ENCODE measurements around the gene TSPOAP1.

TSPOAP1 gene, protein sequence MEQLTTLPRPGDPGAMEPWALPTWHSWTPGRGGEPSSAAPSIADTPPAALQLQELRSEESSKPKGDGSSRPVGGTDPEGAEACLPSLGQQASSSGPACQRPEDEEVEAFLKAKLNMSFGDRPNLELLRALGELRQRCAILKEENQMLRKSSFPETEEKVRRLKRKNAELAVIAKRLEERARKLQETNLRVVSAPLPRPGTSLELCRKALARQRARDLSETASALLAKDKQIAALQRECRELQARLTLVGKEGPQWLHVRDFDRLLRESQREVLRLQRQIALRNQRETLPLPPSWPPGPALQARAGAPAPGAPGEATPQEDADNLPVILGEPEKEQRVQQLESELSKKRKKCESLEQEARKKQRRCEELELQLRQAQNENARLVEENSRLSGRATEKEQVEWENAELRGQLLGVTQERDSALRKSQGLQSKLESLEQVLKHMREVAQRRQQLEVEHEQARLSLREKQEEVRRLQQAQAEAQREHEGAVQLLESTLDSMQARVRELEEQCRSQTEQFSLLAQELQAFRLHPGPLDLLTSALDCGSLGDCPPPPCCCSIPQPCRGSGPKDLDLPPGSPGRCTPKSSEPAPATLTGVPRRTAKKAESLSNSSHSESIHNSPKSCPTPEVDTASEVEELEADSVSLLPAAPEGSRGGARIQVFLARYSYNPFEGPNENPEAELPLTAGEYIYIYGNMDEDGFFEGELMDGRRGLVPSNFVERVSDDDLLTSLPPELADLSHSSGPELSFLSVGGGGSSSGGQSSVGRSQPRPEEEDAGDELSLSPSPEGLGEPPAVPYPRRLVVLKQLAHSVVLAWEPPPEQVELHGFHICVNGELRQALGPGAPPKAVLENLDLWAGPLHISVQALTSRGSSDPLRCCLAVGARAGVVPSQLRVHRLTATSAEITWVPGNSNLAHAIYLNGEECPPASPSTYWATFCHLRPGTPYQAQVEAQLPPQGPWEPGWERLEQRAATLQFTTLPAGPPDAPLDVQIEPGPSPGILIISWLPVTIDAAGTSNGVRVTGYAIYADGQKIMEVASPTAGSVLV (N-terminal part only)

DNA sequence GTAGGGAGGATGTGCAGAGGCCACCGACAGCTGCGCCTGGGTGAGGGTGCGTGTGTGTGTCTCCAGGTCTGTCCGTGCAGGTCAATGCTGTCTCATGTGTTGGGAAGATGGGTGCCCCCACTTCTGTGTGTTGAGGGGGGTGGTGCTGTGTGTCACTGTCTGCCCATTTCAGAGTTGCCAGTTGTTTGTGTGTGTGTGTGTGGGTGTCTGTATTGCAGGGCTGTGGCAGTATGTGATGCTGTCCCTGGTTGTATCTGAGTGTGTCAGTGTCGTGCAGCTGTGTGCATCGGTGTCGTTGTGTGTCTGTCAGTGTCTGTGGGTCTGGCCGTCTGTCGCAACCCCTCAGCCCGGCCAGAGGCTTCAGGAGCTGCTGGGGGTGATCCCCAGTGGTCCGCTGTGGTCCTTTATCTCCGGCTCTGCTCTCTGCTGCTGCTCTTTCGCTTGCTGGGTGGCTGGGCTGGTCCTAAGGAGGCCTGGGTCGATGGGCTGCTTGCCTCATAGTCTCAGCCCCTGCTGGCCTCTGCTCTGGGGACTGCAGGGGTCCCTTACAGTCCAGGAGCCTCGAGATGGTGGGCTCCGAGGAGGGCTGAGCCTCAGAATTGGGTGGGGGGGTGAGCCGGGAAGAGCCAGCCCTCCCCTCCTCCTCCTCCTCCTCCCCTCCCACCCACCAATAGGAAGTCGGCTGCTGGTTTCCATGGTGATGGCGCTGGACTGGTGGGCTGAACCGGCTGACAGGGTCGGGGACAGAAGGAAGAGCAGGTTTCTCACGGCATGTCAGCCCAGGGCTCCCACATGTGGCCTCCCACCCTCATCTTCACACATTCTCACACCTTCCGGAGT lies at the start of gene TSPOAP1:
TSPOAP1 (minus strand) TSS at position 601 of the 840 bp plus-strand sequence. CDS start 875 bp downstream, outside the sequence.
- no peak for FAIRE-seq

DNA sequence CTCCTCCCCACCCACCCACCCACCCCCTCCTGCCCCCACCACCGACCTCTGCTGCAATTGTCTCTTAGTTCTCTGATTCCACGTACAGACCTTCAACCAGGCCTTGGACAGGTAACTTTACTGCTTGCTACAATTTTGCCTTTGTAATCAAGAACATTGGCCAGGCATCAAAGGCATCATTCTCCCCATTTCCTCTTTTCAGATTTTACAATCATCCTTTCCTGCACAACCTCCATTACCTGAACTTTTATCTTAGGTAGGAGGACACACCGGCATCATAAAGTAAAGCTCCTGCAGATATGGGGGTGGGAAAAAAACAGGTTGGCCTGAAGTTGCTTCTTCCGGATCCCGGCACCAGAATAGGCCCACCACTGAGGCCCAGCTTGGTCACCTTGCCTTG lies 49.1 kb upstream of the TSPOAP1 start:
- FAIRE-seq, result no peak

DNA sequence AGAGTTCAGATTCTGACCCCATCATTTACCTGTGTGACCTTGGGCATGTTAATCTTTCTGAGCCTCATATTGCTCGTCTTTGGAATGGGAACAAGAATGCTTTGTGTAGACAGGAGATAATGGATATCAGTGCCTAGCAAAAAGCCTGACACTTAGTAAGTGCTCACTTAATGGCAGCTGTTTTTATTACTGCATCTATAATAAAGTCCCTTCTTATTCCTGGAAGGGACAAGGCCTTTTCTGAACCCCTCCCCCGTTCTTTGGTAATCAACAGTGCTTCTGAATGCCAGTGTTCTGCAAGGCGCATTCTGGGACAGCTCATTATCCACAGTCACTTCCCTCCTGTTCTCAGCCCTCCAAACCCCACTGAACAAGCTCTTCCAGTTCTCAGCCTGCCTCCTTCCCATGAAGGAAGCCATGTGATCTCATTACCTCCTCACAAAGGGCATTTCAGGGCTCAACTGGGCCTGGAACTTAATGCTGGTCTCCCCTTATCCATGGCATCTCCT lies 48.6 kb upstream of the TSPOAP1 start:
- FAIRE-seq, result no peak

DNA sequence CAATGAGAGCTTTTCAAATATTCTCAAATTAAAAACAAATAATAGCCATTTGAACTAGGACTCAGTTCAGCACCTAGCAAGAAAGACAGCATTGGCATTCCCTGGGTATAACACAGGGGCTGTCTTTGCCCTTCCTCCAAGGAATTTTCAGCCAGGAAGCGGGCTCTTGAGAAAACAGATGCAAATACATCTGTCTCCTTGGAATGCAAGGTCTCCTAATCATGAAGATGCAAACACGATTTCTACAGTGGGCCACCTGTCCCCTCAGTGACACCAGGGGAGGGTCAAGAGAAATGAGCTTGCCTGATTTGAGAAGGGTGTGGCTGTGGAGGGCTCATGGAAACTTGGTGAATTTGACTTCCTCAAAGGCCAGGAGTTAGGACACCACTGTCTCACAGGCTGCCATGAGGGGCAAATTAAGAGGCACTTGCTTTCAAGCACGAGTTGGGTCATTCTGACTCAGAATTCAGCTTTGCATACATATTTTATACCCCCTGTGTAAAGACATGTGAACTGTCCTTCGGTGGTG lies 47.9 kb upstream of the TSPOAP1 start:
- FAIRE-seq, result no peak

DNA sequence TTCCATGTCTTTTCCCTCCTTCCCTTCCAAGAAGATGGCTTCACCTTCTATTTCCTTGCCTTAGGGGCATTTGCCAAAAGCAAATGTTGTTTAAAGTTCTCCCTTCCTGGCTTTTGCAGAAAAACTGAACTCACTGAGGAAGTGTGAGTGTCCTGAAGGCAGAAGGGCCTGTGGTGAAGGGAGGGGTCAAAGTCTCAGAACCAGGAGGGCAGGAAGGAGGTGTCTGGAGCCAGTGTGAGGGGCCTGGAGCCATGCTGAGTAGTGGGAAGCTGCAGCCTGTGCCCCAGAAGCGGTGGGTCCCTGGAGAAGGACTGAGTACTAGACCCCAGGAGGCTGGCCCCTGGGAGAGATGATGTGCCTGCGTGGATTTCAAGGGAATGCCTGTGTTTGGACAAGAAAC lies 47.2 kb upstream of the TSPOAP1 start:
- FAIRE-seq, result no peak

DNA sequence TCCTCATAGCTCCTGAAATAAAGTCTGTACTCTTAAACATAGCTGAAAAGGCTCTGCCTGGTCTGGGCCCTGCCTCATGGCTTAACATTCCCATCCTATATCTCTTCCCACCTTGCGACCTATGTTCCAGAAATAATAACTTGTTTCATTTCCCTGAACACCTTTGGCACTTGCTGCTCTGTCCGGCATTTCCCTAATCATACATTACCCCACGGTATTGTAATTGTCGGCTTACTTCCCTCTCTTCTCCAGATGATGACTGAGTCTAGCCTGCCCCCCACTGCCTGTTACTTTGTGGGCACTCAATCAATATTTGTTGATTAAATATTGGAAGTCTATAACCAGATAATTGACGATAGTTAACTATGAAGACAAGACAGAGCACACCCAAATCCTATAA lies 46.7 kb upstream of the TSPOAP1 start:
- FAIRE-seq, result no peak

DNA sequence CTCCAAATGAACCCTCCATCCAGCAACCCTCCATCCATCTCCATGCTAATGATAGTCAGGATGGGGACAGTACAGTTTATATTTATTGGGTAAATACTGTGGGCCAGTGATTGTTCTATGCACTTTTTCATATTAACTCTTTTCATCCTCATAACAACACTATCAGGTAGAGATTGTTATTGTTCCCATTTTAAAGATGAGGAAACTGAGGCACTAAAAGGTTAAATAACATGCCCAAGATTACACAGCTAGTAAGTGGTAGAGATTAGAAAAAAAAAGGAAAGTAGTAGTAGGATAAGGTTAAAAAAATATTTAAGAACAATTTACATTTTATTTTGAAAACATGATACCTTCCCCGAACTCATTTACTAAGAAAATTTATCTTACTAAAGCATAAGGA lies 45.3 kb upstream of the TSPOAP1 start:
- no peak for FAIRE-seq

DNA sequence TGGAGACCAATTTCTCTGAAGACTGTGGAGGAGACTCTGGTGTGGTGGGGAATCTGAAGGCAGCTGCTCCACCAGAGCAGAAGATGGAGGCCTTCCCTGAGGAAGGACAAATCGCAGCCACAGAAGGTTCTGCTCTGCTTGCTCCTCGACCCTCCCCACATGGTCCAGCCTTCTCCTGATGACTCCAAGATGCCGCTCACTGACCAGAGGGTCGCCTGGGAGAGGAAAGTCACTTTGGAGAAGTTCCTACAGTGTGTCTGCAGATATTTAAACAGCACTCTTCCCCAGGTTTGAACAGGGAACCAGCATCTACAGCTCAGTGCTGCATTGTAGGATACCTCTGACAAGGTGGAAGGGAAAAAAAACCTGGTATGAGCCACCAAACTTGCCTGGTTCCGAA lies 44.4 kb upstream of the TSPOAP1 start:
- FAIRE-seq, result no peak

DNA sequence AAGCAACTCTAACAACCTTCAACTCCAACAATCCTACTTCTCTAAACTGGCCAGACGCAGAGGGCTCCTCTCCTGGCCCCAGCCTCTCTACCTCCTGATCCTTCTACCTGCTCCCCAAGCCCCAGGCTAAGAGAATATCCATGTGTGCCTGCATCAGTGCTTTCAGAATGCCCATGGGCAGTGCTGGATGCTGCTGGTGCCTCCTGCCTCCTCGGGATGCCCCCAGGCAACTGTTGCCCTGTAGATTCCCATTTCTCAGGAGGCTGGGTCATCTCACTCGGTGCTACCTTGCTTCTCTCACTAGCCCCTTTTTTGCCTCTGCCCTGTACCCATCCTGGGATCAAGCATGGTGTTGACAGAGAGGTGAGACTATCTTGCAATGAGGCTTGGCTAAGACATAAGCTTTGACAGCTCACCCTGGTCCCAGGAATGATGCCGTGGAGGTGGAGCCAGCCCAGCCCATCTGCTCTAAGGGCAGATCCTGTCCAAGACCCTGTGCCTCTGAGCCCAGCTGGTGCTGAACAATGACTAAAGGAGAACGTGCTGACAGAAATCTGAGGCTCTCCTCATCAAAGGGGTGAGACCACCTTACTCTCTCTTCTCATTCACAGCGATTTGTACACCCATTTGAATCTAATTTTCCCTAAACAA lies 42.8 kb upstream of the TSPOAP1 start:
- no peak for FAIRE-seq

DNA sequence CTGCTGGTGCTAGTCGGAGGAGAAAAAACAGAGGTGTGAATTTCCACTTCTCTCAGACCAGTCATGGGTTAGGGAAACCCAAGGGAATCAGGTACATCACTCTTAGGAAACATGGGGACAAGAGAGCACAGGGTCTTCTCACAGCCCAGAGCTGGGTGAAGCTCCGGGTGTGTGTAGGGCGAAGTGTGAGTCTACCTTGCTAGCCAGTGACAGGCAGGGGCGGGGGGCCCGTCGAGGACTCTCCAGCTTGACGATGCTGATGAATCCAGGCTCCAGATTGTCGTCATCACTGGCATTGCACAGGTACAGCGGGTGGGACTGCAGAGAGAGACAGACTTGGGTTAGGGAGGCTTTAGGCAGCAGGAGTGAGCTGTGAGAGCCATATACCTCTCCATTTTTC lies 42.1 kb upstream of the TSPOAP1 start:
- no peak for FAIRE-seq

DNA sequence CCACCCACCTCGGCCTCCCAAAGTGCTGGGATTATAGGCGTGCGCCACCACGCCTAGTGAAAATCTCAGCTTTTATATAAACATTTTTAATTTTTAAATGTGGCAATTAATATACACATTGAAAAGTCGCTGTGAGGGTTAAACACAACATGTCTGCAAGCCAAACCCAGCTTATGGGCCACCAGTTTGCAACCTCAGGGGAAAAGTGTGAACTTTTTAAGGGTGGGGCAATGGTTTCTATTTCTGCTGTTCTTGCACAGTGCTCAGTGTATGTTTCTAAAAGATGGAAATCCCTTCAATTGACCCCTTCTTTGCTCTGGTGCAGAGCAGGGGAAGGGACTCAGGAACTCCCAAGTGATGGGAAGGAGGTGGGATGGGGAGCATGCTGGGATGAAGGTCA lies 41.7 kb upstream of the TSPOAP1 start:
- FAIRE-seq, result no peak

DNA sequence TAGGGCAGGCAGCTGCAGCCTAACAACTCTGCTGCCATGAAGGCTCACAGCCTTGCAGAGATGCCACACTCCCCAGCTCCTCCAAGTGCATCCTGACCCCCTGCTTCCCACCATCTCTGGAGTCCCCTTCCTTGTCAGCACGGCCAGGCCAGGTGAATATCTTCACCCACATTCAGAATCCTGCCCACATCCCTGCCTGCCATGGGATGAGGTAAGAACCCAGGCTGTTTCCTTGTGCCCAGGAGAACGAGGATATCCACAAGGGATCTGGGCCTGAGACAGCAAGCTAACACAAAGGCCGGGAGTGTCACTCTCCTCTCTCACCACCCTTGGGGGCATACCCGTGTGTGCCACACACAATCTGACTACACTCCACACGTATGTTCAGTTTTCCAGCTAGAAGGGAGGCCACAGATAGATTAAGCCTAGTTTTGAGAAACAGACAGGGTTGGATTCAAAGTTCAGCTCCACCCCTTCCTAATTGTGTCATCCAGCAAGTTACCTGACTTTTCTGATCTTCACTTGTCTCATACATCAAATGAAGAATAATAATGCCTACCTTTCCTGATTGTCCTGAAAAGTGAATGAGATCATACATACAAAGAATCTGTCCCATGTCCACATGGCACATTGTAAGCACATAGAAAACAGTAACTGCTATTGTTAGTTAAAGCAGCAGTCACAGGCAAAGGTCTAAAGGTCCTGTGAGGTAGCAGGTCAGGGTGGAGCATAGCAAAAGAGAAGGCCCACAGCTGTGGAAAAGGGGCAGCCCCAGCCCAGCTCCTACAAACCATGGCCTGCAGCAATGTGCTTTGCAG lies 40.8 kb upstream of the TSPOAP1 start:
- no peak for FAIRE-seq

DNA sequence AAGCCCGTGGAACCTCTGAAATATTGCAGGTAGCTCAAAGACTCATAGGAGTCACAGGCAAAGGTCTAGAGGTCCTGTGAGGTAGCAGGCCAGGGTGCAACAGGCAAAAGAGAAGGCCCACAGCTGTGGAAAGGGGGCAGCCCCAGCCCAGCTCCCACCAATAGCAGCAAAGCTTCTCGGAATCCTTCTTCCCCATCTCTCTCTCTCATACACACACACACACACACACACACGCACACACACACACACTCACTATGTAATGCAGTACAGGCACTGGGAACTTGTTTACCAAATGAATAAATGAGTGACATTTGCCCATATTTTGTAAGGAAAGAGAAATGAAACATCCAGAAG lies 40.2 kb upstream of the TSPOAP1 start:
- no peak for FAIRE-seq

DNA sequence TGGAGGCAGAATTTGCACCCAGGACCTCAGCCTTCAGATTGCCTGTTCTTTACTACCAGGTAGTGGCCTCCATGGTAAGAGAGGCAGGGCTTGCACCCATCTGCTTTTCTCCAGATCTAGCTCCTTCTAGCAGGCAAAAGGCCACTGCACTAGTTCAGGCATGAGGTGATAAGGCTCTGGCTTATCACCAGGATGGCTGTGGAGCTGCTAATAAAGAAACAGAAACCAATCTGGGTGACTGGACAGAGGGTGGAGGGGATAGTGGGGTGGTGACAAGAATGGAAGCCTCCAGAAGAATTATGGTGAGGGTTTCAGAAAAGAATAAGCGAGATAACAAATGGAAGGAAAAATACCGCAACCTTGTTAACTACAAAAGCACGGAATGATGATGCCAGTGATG lies 38.9 kb upstream of the TSPOAP1 start:
- no peak for FAIRE-seq

DNA sequence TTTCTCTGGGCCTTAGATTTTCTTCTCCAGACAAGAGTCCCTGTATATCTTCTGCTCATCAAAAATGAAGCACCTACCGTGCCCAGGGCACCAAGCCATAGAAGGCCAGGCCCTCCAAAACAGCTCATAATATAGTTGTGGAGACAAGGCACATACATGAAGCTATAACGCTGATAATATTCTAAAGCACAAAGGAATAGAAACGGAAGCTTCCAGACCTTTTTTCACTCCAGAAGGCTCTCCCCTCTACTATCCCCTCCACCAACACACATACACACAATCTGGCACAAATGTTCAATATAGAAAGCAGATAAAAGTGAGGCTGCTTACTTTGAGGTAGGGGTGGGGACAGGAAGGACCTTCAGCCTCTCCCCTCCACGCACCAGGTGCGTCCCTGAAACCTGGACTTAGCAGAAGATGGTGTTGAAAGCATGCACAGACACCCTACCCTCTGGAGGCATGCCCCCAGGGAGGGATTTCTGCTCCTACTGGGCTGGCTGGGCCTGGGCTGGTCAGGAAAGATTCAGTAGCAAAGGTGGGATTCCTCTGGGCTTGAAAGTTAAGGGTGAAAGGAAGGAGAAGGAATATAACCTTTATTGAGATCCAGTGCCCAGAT lies 37.5 kb upstream of the TSPOAP1 start:
- no peak for FAIRE-seq

DNA sequence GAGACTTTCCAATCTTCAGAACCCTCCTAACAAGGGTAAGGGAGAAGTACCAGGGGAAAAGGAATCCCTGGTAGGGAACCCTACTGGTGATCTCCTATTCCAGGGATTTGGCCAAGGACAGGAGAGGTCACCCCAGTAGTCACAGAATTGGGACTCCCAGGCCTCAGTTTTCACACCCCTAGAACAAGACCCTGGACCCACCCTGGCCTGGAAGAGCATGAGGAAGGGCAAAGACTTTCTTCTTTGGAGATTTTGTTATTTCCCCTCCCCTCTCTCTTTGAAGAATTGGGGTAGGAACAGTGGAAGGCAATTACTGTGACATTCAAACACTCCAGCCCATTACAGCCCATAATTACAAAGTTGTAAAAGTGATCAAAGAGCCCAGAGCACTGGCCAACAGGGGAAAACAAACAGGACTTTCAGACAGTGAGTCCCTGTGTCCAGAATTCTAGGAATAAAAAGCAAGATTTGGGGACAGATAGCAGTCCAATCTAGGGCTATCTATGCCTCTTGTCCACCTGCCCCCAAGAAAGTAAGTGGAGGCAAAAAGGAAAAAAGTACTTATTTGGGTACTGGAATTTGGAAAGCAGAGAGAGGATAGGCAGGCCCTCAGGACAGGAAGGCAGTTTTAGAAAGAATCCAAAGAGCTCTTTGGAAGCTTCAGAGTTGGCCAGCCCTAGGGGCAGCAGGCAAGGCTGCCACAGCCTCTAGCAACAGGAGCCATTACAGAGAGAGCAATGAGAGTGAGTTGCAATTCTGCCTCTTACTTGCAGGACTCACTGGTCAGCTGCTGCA lies 36.8 kb upstream of the TSPOAP1 start:
- FAIRE-seq, result no peak

DNA sequence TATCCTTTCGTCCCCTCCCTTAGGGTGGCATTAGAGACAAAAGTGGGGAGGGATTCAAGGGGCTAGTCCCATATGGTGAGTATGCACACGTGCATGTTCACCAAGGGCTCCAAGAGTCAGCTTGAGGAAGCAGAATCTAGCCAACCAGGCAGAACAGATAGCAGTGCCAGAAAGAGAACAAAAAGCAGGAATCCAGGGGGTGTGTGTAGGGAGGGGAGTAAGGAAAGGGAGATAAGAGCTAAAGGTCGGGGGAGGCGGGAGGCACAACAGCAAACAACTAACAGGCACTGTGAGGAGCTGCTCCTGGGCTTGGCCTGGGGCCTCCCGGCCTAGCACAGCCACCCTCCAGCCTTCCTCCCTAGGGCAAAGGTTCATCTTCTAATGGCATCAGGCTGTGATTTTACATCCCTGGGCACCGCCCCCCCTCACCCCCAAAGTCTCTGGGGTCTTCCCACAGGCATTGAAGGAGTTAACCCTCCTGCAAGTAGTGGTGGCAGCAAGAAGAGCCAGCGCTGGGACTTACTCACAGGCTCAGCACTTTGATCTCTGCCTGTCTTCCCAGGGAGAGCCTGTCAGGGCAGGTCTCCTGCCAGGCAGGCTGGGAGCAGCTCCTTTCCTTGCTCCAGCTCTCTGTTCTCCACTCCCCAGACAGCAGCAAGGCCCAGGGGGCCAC lies 35.8 kb upstream of the TSPOAP1 start:
- FAIRE-seq, result no peak

DNA sequence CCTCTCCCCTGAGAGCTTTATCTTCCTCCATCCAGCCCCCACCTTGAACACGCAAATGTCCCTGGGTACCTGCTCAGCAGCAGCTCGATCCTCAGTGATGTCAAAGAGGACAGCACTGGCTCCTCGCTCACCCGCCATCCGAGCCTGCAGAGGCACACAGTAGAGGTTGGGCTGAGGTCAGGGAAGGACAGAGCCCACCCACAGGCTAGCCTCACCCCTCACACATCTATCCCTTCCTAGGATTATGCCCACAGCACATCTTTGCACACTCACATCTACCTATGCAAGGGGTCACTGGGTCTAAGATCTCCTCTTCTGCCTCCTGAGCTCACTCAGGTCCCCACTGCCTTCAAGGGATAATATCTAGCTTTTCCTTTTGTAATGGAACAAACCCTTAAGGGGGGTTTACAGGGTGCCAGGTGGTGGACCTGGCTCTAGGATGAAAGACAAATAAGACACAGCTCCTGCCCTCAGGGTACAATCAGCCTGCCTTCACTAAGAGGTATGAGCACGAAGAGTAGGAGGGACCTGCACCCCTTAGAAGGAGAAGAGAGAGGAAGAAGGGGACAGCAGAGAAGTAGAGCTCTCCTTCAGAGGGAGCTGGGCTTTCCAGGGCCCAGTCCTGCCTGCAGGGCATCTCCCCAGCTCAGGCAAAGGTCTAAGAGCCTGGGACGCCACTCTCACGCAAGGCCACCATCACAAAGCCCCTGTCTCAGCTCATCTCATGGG lies 35.0 kb upstream of the TSPOAP1 start:
- FAIRE-seq, result no peak

All from G401.6 (cell line).